K562 (cell line): Measurements from ENCODE around the gene TLE6. TPM values are rescaled to one million over a fixed set of nuclear protein-coding genes. Genes with fewer than 3 reads are reported as not detected.

Experiments
- CBX2 ChIP-seq: fragments of 200-600 bp; sonication (generic); IDR thresholded peaks from one replicate; pipeline ENCODE4 v1.6.1; 2012; ENCODE audit warnings: mild to moderate bottlenecking, low read length, inconsistent platforms; ENCODE audit not compliant: insufficient read depth, poor library complexity, severe bottlenecking
- DIDO1 ChIP-seq: fragments of 450-650 bp; IDR thresholded peaks from 2 replicates; pipeline ENCODE4 v1.6.1; 2016; ENCODE audit warnings: low read depth, missing biosample characterization, missing genetic modification characterization
- EGR1 ChIP-seq: fragments of 450-650 bp; conservative IDR thresholded peaks from 2 replicates; pipeline ENCODE4 v1.6.1; 2017; ENCODE audit warnings: mild to moderate bottlenecking
- ETV1 ChIP-seq: fragments of 450-650 bp; conservative IDR thresholded peaks from 2 replicates; pipeline ENCODE4 v1.6.1; 2016; ENCODE audit warnings: missing genetic modification characterization, control low read depth, low read depth, missing compliant biosample characterization
- FOXK2 ChIP-seq, 2 experiments: fragments of 450-650 bp; IDR thresholded peaks in 1 of 2; conservative IDR thresholded peaks in 1 of 2; 2 replicates each; pipeline ENCODE4 v1.6.1; 2016; ENCODE audit warnings: low read depth in 2 of 2, mild to moderate bottlenecking in 1 of 2
- FOXP1 ChIP-seq: sonication (generic); formaldehyde crosslinking; IDR thresholded peaks from 2 replicates; pipeline ENCODE4 v1.8.0; 2022; ENCODE audit warnings: mild to moderate bottlenecking, missing genetic modification reagents
- HLTF ChIP-seq: fragments of 450-650 bp; IDR thresholded peaks from 2 replicates; pipeline ENCODE4 v1.6.1; 2016
- KLF10 ChIP-seq: fragments of 250-450 bp; sonication (Bioruptor Pico); IDR thresholded peaks from 2 replicates; pipeline ENCODE4 v1.6.1; 2021; ENCODE audit warnings: matching md5 sums
- MTF1 ChIP-seq: fragments of 250-450 bp; sonication (Bioruptor Pico); IDR thresholded peaks from 2 replicates; pipeline ENCODE4 v1.9.0; 2021; ENCODE audit warnings: moderate library complexity, mild to moderate bottlenecking, inconsistent platforms, borderline replicate concordance
- NCOR1 ChIP-seq: fragments of 450-650 bp; IDR thresholded peaks from 2 replicates; pipeline ENCODE4 v1.6.1; 2016; ENCODE audit warnings: mild to moderate bottlenecking, moderate library complexity
- NFIC ChIP-seq: fragments of 450-650 bp; IDR thresholded peaks from 2 replicates; pipeline ENCODE4 v1.6.1; 2017; ENCODE audit warnings: mild to moderate bottlenecking, inconsistent platforms
- NRF1 ChIP-seq, 2 experiments: fragments of 450-650 bp; IDR thresholded peaks in 1 of 2; conservative IDR thresholded peaks in 1 of 2; 2 replicates each; pipeline ENCODE4 v1.6.1; 2014; ENCODE audit warnings: mild to moderate bottlenecking in 2 of 2
- PTRF ChIP-seq: fragments of 450-650 bp; IDR thresholded peaks from 2 replicates; pipeline ENCODE4 v1.6.1; 2016; ENCODE audit warnings: mild to moderate bottlenecking, missing genetic modification characterization, missing compliant biosample characterization
- TCF7L2 ChIP-seq: fragments of 150-350 bp; IDR thresholded peaks from 2 replicates; pipeline ENCODE4 v1.6.1; 2016; ENCODE audit warnings: low read depth, mild to moderate bottlenecking, low read length, moderate library complexity
- TOE1 ChIP-seq, 2 experiments: fragments of 450-650 bp in 1 of 2; sonication (generic) in 1 of 2; formaldehyde crosslinking in 1 of 2; IDR thresholded peaks; 2 replicates each; pipeline versions ENCODE4 v1.7.1 to v1.8.0; 2016 to 2022; ENCODE audit warnings: borderline replicate concordance in 2 of 2, mild to moderate bottlenecking in 2 of 2, antibody characterized with exemption in 1 of 2, inconsistent platforms in 1 of 2, low read depth in 1 of 2, missing genetic modification reagents in 1 of 2, moderate library complexity in 1 of 2
- TRIM28 ChIP-seq: fragments of 450-650 bp; IDR thresholded peaks from 2 replicates; pipeline ENCODE4 v1.6.1; 2017
- U2AF2 ChIP-seq: fragments of 200-400 bp; formaldehyde crosslinking; optimal IDR thresholded peaks from 2 replicates; pipeline ENCODE3; 2017; ENCODE audit warnings: low read depth, mild to moderate bottlenecking, low read length
- ZNF354B ChIP-seq: fragments of 250-450 bp; sonication (Bioruptor Pico); IDR thresholded peaks from 2 replicates; pipeline ENCODE4 v1.4.0; 2020
- ZSCAN32 ChIP-seq: fragments of 450-650 bp; formaldehyde crosslinking; IDR thresholded peaks from 2 replicates; pipeline ENCODE4 v1.4.0; 2020; ENCODE audit warnings: mild to moderate bottlenecking, moderate library complexity
- polyA plus RNA-seq, 8 experiments: library from polyadenylated mRNA; depleted of rRNA in 4 of 8; stranded (reverse) in 5 of 8; unstranded in 3 of 8; fragments of >200 nt; fragmentation: Nextera tagmentation in 2 of 8; fragmentation: Illumina TruSeq in 1 of 8; extraction: Ambion mirVana in 2 of 8; extraction: Trizol in 1 of 8; gene quantifications; 2 replicates each; pipeline versions ENCODE4 v1.2.1 to v1.2.3, GENCODE V29; 2011 to 2014; ENCODE audit warnings: inconsistent platforms in 1 of 8, missing spikeins in 1 of 8
- total RNA-seq, 7 experiments: library from RNA; depleted of rRNA in 6 of 7; stranded (reverse); fragments of >200 nt in 6 of 7; fragmentation: Illumina TruSeq in 2 of 7; extraction: Trizol in 2 of 7; gene quantifications; 2 replicates each; pipeline versions ENCODE4 v1.2.1 to v1.2.3, GENCODE V29; 2011 to 2021; ENCODE audit warnings: low replicate concordance in 1 of 7
- TF ChIP-seq, protein P1 (sequence below): fragments of 250-450 bp; sonication (Bioruptor Pico); IDR thresholded peaks from 2 replicates; pipeline ENCODE4 v1.5.0; 2021; ENCODE audit warnings: mild to moderate bottlenecking, moderate library complexity
- TF ChIP-seq, protein P2 (sequence below): sonication (generic); formaldehyde crosslinking; IDR thresholded peaks from 2 replicates; pipeline ENCODE4 v1.8.1; 2023; ENCODE audit warnings: mild to moderate bottlenecking, missing genetic modification reagents
- TF ChIP-seq, protein P3 (sequence below): sonication (generic); formaldehyde crosslinking; IDR thresholded peaks from 2 replicates; pipeline ENCODE4 v1.9.0; 2022; ENCODE audit warnings: mild to moderate bottlenecking, missing genetic modification reagents
- TF ChIP-seq, protein P4 (sequence below): sonication (generic); IDR thresholded peaks from 2 replicates; pipeline ENCODE4 v1.6.1; 2016

The TLE6 gene
- total and polyA plus RNA-seq, 9 of the 15 experiments (the other 6 are each of a cell fraction or from before 2014, with no cell fraction given): 1.1 to 6.1 (median 2.5) TPM

DNA sequence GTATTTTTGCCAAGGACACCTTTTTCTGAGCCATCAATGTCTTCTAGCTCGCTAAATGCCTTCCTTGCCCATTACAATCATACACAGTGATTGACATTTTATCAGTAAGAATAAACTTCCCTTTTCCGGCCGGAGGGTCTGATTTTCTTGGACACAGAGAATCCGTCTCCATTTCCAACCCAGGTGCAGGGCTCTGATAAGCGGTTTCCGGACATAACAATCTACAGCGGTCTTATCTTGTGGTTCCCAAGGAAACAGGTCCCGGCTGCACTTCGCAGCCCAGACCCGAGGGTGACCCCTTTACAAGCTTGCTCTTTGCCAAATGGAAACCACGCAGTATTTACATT, 27.5 kb upstream of the TLE6 start (continued):
- TF ChIP-seq FOXK2 (conservative IDR thresholded peaks at IDR 0.05 in 1 of 2, IDR thresholded peaks at IDR 0.05 in 1 of 2; ENCODE audit: low read depth in 2 of 2): peak in 1 of 2 experiments; percentile 90; a peak in 1 of 4 replicates
- TF ChIP-seq HLTF: no peak
- no peak for TF ChIP-seq NRF1 (conservative IDR thresholded peaks at IDR 0.05 in 1 of 2, IDR thresholded peaks at IDR 0.05 in 1 of 2)
- TF ChIP-seq ZNF354B (CRISPR knock-in tag): no peak
- TF ChIP-seq, protein P1, sequence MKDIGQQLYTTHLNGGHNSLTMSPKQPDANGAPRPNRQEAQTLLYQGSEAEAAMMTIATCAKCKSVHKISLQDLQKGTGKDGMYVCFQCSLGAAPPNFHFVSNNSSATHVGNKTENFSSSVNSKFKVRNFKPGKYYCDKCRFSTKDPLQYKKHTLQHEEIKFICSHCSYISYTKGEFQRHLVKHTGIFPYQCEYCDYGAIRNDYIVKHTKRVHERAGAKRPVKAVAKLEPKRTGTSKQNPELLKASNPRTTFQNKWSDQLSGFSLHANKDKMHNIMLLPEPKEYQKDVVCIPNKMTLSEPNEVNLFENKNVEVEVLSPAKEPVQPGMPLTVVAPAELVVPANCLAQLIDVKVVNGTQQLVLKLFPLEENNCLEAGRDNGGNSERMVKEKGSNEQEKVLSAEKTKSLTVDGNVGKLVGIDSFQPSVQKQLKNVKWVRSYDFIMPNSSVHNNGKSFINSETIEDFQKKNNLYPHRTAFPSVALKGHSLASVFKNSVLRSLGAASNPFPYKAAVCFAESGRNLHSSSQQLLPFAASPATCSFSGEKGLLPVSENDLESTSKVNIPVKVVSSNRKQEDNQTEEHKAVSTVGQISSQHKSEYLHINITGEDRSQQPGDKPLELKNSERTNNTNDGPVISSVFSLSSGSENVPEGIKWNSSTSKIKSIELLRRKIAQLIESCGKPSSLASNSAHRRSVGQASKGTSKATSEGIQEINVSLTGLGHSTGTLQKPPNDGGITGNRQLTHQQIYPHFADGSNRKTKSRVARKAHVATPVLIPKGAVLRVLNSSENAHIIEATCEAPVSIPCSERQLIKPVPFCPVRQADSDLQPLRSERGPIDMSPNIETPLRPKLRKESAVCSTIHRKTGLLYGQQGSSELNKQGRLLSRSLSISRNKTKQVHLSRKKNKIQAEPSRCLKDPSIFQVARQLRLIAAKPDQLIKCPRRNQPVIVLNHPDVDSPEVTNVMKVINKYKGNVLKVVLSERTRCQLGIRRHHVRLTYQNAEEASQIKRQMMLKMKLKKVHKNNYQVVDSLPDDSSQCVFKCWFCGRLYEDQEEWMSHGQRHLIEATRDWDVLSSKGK (CRISPR knock-in tag): no peak
- no peak for TF ChIP-seq CBX2
- TF ChIP-seq ETV1 (tag): peak; percentile 100
- no peak for TF ChIP-seq ZSCAN32 (CRISPR knock-in tag)
- TF ChIP-seq PTRF (tag): no peak
- no peak for TF ChIP-seq U2AF2
- TF ChIP-seq TOE1 (IDR thresholded peaks at IDR 0.05; ENCODE audit: borderline replicate concordance): no peak
- TF ChIP-seq TOE1 (CRISPR knock-in tag; IDR thresholded peaks at IDR 0.05; ENCODE audit: borderline replicate concordance, low read depth): no peak
- TF ChIP-seq FOXP1 (CRISPR knock-in tag): no peak
- no peak for TF ChIP-seq KLF10 (CRISPR knock-in tag)
- TF ChIP-seq MTF1 (CRISPR knock-in tag): no peak
- TF ChIP-seq, protein P2, sequence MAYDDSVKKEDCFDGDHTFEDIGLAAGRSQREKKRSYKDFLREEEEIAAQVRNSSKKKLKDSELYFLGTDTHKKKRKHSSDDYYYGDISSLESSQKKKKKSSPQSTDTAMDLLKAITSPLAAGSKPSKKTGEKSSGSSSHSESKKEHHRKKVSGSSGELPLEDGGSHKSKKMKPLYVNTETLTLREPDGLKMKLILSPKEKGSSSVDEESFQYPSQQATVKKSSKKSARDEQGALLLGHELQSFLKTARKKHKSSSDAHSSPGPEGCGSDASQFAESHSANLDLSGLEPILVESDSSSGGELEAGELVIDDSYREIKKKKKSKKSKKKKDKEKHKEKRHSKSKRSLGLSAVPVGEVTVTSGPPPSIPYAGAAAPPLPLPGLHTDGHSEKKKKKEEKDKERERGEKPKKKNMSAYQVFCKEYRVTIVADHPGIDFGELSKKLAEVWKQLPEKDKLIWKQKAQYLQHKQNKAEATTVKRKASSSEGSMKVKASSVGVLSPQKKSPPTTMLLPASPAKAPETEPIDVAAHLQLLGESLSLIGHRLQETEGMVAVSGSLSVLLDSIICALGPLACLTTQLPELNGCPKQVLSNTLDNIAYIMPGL (CRISPR knock-in tag): no peak
- TF ChIP-seq, protein P3, sequence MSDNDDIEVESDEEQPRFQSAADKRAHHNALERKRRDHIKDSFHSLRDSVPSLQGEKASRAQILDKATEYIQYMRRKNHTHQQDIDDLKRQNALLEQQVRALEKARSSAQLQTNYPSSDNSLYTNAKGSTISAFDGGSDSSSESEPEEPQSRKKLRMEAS (CRISPR knock-in tag): no peak
- no peak for TF ChIP-seq TCF7L2
- no peak; the same call in 1 of the 2 replicates for TF ChIP-seq EGR1
- TF ChIP-seq TRIM28: peak; percentile 48; the same call in 1 of the 2 replicates
- no peak for TF ChIP-seq NFIC
- TF ChIP-seq DIDO1: no peak
- TF ChIP-seq NCOR1: peak; percentile 99
- TF ChIP-seq, protein P4, sequence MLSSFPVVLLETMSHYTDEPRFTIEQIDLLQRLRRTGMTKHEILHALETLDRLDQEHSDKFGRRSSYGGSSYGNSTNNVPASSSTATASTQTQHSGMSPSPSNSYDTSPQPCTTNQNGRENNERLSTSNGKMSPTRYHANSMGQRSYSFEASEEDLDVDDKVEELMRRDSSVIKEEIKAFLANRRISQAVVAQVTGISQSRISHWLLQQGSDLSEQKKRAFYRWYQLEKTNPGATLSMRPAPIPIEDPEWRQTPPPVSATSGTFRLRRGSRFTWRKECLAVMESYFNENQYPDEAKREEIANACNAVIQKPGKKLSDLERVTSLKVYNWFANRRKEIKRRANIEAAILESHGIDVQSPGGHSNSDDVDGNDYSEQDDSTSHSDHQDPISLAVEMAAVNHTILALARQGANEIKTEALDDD: no peak
